CD4-positive, alpha-beta T cell treated with Interleukin-6 at 100 ng/mL for 8 hours (primary cell): Measurements from ENCODE around the gene GORAB.

ENCODE experiments used
- DNase-seq: peaks from one replicate; pipeline ENCODE4 v3.0.0-alpha.2; 2020; ENCODE audit warnings: mixed read lengths, low spot score

GORAB gene

DNA sequence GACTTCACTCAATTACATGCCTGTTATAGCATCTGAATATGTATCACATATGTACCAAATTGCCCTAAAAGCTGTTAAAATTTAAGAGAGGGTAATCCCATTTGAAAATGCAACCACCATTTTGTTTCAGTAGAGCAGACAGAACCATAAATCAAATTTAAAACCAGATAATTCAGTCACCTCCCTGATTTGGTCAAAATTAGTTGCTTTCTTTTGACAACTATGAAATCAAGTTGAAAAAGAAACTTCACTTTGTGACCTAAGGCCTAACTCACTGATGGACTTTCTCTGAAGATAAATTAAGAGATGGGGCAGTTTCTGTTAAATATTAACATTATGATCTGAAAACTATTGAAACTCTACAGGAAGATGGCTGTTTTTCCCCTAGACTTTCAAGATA lies 6.7 kb downstream of the GORAB start:
- no peak for DNase-seq

DNA sequence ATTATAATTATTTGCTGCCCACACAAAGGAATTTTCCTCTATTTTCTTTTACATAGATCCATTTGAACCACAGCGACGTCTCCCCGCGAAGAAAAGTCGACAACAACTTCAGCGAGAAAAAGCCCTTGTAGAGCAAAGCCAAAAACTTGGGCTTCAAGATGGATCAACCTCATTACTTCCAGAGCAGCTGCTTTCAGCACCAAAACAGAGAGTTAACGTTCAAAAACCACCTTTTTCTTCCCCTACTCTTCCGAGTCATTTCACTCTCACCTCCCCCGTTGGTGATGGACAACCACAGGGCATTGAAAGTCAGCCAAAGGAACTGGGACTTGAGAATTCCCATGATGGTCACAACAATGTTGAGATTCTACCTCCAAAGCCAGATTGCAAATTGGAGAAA lies 7.2 kb downstream of the GORAB start:
- DNase-seq = no peak

DNA sequence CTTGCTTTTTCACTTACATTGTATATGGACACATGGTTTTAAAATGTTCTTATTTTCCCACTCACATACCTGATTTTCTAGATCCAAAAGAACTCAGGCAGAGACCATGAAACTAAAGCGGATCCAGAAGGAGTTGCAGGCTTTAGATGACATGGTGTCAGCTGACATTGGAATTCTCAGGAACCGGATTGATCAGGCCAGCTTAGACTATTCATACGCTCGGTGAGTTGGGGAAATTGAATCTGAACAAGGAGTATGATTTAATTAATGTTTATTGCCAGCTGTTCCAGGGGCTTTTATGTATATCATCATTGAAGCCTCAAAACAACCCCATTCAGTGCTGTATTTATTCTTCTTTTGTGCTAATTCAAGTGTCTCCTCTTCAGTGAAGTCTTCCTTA lies 12.7 kb downstream of the GORAB start:
- no peak for DNase-seq

- DNase-seq = no peak
Measured at GRCh38 chr1:170545476-170545875, 13.5 kb downstream of the GORAB start.

DNA sequence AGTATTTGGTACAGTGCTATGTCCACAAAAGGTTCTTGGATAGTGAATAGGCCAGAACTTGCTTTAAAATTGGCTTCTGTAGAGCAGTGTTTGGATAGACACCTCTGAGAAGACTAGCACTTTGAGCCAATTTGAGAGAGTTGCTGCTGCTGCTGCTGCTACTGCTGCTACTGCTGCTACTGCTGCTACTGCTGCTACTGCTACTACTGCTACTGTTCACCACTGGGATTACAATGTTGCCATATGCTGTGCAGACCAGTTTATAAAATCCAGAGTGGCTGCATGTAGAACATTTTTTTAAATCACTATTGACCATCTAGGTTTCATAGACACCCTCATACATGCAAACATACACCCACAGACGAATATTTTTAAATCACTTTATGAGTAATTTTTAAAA lies 15.3 kb downstream of the GORAB start:
- no peak for DNase-seq

DNA sequence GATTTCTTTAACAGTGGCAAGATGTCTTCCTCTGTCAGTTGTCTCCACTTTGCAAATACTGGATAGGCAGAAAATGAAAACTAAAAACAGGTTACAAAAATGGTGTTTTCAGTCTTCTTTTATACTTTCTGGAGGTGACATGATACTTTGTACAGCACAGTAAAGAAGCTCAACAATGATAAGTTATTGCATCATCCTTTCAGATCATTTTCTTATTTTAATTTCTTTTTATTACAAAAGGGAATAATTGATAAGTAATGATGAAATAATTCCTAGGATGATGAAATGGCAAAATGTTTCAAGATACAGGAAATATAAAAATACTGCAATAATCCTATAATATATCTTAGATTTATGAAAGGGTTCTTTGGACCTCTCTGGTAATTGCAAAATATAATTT lies 16.5 kb downstream of the GORAB start:
- no peak for DNase-seq

DNA sequence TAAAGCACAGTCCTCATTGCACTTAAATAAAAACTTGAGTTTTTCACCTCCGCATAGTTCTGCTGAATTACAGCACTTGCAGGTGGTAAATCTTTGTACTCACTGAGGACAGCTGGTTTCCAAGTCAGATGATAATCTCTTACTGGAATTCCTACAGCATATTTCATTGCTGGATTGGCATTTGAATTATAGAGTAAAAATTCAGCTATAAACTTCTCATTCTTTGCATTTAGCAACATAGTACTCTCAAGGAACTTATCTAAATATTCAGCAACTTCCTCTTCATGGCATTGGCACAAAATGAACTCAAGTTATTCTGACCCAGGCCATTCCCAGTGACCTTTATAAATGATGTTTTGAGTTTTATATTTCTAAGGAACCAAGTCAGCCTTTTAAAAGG lies 23.4 kb downstream of the GORAB start:
- DNase-seq = no peak

DNA sequence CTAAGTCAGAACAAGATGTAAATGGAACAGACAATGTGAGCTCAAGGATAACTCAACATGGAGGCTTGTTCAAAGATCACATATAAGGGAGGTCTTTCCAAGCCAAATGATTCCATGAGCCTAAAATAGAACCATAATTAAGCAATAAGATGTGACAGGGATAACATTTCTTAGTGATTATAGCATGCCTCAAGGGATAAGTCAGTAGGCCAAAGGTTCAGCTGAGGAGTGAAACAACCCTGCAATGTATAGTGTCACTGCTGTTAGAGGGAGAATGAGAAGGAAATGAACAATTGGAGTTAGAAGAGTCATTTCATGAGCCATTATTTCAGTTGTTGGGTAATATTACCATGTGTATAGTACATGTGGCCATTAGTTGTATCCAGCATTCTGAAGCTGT lies 25.0 kb downstream of the GORAB start:
- DNase-seq = no peak

- no peak for DNase-seq
Measured at GRCh38 chr1:170558731-170559130, 26.8 kb downstream of the GORAB start.

- DNase-seq = no peak
Measured at GRCh38 chr1:170559166-170559565, 27.2 kb downstream of the GORAB start.

DNA sequence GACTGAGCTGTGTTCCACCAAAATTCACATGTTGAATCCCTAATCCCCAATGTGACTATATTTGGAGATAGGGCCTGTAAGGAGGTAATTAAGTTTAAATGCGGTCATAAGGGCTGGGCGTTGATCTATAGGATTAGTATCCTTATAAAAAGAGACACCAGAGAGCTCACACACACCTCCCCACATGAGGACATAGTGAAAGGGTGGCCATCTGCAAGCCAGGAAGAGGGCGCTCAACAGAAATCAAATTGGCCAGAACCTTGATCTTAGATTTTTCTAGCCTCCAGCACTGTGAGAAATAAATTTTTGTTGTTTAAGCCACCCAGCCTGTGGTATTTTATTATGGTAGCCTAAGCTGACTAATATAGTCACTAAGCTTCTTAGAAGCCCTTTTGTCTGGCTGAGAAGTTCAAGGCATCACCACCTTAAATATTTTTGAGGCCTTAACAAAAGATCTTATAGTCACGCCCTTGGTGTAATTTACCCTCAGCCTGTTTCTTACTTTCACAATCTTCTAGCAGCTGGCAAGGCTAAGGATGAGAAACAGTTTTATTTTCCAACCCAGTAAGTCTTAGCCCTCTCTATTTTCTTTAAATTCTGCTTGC lies 28.8 kb downstream of the GORAB start:
- no peak for DNase-seq

DNA sequence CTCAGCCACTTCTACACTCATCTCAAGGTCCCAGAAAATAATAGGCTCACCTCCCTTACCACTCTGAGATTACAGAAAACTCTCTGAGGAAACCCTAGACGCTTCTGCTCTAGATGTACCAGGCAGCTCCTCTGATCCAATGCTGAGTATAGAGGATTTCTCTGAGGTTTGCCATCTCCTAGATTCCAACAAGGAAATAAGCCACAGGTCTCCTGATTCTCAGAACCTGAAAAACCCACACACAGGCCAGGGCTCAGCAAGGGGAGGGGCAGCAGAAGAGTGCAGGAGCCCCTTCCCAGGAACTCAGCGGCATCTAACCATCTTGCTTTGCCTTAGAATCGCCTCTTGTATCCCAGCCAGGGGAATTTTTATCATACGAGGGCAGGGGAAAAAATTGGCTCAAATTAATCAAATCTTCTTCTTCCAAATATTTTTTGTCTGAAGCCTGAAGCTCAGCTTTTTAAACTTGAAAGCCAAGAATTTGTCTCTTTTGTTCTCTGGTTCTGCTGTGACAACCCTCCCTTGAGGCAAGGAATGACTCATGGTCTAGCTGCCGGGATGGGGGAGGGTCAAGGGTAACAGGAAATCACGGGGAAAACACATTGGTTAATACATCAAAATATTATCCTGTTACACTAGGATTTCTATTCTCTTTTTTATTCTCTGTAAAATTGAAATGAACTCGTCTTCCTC lies 30.8 kb downstream of the GORAB start:
- DNase-seq = peak; percentile 15

GRCh38 chr1:170567214-170567613 lies 35.2 kb downstream of the GORAB start:
- DNase-seq = no peak

- DNase-seq = no peak
Measured at GRCh38 chr1:170568197-170568596, 36.2 kb downstream of the GORAB start.

DNA sequence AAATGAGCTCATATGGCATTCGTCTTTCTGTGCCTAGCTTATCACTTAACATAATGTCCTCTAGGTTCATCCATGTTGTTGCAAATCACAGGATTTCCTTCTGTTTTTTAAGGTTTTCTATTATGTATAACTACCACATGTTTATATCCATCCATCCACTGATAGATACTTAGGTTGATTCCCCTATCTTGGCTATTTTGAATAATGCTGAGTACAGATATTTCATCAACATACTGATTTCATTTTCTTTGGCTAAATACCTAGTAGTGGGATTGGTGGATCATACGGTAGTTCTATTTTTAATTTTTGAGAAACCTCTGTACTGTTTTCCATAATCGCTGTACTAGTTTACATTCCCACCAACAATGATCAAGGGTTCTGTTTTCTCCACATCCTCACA lies 45.0 kb downstream of the GORAB start:
- no peak for DNase-seq

DNA sequence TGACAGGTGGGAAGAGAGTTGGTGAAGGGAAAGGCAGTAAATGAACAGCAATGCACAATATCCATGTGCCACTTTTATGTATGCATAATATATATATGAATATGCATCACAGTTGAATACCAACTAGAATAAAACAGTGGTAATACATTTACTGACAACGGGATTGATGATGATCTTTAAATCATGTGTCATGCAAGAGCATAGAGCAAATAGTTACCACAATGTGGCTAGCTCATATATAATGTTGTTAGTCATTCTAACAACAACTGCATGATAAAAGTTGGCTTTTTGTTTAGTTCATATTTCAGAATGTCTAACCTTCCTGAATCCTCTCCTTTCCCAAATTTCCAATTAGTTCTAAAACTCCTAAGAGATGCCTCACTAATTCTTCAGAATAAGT lies 46.4 kb downstream of the GORAB start:
- no peak for DNase-seq

DNA sequence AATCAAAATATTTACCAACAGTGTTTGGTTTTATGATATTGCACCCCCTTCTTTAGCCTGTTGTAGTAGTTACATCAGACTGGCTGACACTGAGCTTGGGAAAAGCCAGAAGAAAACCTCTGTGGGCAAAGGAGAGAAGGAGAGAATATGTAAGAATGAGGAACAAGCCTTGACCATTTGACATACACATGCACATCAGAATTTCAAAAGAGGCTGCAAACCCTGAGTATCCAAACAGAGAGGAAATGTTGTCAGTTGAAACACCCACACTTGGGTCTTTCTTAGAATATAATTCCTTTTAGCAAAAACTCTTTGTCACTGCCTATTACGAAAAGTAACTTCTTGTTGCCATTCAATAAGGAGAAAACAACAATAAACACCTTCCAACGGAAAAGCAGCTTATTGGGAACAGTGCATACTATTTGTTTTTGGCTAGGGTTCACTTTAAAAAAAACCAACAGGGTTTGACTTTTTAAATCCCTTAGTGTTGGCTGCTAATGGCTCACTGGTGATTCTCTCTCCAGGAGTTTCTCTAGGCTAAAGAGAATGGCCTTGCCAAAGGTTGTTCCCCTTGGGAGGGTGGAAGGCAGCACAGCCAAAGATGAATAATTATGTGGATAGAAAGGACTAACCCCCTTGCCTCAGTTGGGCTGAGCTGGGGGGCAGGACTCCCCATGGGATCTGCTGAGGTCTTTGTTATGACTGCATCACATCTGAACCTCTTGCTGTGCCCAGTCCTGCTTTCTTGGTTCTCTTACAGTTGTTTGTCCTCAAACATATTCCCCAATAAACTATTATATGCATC lies 48.9 kb downstream of the GORAB start:
- DNase-seq = no peak

DNA sequence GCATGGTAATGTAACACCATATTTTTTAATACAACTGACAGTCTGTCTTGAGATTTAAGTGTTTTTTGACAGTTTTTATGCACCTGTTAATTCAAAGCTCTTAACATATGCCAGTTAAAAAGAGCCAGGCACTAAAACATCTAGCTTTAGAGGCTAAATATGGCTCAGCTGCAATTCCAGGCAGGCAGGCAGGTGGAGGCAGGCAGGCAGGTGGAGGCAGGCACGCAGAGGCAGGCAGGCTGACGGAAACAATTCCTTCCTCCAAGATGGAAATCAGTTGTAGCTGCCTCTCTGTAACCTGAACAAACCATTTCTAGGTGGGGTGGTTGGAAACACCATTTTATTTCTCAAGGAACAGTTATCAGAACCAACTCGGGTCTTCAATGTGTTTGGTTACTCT lies 51.2 kb downstream of the GORAB start:
- no peak for DNase-seq

GRCh38 chr1:170586321-170587252 lies 54.6 kb downstream of the GORAB start:
- no peak for DNase-seq

- DNase-seq = no peak
Measured at GRCh38 chr1:170587253-170587593, 55.3 kb downstream of the GORAB start.

- DNase-seq = no peak
Measured at GRCh38 chr1:170590921-170591705, 59.1 kb downstream of the GORAB start.
